HG03457 (cell line): ENCODE measurements around the gene VWA8.
A peak's percentile ranks its signal among the peaks of the same experiment; 100 is the strongest.
"Not testable (repeated sequence)": the region's sequence is repeated elsewhere in the genome, so short reads cannot be mapped to it uniquely, and the experiment has no call there.

Experiments
- ATAC-seq: cut with Tn5 transposase; IDR thresholded peaks from one replicate; pipeline ENCODE4 v1.9.1; 2021; ENCODE audit warnings: moderate number of reproducible peaks; ENCODE audit not compliant: unreplicated experiment

The VWA8 gene

DNA sequence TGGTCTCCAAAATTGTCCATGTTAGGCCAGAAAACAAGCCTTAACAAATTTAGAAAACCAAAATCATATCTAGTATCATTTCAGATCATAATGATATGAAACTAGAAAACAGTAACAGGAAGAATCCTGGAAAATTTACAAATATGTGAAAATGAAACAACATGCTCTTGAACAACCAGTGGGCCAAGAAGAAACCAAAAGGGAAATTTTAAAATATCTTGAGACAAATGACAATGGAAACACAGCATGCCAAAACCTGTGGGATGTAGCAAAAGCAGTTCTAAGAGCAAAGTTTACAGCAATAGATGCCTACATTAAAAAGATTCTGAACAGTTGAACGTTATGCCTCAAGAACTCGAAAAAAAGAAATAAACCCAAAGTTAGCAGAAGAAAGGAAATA lies 32.6 kb downstream of the VWA8 start:
- no peak for ATAC-seq

DNA sequence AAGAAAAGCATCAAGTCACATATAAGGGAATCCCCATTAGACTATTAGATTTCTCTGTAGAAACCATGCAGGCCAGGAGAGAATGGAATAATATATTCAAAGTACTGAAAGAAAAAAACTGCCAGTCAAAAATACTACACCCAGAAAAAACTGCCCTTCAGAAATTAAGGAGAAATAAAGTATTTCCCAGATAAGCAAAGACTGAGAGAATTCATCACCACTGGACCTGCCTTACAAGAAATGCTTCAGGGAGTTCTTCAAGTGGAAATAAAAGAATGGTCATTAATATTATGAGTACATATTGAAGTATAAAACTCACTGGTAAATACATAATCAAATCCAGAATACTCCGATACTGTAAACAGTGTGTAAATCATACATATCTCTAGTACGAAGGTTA lies 35.9 kb downstream of the VWA8 start:
- no peak for ATAC-seq

DNA sequence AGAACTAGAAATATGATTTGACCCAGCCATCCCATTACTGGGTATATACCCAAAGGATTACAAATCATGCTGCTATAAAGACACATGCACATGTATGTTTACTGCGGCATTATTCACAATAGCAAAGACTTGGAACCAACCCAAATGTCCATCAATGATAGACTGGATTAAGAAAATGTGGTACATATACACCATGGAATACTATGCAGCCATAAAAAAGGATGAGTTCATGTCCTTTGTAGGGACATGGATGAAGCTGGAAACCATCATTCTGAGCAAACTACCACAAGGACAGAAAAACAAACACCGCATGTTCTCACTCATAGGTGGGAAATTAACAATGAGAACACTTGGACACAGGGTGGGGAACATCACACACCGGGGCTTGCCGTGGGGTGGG lies 38.0 kb downstream of the VWA8 start:
- ATAC-seq, result not testable (repeated sequence)

DNA sequence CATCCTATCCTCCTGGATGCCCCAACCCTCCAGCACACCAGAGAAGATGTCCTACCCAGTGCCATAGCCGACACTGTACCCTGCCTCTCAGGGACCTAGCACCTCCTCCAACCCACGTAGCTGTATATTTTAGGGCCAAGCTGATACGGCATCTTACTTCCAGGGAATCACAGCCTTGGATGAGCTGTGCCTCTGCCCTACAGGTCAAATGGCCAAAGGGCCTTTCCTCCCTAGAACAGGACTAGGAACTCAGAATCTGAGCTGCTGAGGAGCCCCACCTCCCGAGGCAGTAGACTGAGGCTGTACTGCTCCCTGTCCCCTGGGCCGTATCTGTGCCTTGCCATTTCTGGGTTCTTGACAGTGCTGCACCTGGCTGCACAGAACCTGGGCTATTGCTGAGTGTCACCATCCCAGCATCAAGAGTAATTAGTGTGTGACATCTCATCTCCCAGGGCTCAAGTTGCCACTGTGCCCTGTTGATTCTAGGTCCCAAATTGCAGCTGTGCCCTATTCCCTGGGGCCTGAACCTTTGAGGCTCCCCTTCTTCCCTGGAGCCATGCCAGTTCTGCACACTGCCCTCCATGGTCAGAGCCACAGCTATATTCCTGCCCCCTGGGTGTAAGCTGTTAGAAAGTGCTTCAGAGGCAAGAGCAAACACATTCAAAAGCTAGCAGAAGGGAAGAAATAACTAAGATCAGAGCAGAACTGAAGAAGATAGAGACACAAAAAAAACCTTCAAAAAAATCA lies 41.0 kb downstream of the VWA8 start:
- ATAC-seq, result no peak

DNA sequence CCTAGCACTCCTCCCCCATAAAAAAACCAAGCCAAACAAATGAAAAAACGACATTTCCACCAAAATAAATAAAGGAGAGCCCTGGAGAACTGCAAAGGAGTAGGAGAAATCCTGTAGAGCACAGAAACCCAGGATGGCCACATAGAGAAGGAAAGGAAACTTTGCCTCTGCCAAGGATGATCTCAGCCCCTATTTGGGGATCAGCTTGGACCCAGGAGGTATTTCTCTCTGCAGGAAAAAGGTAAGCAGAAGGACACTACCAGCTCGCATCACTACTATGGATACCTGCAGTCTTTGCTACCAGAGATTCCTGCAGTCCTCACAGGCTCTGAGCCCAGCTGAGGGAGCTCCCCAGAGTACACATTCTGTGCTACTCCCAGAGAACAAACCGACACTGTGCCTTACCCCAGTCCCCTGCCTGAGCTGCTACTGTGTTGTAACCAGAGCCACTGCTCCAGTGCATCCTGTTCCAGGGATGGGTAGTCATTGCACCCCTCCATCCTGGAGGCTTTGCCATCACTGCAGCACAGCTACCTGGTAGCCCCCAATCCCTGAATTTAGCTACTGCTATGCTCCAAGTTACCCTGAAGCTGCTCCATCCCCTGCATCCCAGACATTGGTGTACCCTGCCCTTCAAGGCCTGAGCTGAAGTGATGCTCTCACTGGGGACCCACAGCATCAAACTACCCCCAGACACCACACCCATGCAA lies 41.7 kb downstream of the VWA8 start:
- ATAC-seq, result no peak

DNA sequence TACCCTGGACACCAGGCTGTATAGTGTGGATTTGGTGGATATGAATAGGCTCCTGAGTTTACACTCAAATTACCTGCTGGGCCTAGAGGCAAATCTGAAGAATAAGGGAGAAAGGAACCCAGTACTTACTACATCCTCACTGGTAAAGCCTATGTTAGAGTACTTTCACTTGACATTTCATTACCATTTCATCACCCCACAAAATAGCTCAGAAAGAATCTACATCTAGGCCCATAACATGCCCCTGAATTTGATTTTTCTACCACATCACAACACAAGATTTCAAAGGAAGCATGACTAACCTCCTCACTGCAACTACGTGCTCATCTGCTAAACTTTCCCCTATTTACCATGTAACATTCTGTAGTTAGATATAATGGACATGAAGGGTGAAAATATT lies 43.3 kb downstream of the VWA8 start:
- no peak for ATAC-seq

DNA sequence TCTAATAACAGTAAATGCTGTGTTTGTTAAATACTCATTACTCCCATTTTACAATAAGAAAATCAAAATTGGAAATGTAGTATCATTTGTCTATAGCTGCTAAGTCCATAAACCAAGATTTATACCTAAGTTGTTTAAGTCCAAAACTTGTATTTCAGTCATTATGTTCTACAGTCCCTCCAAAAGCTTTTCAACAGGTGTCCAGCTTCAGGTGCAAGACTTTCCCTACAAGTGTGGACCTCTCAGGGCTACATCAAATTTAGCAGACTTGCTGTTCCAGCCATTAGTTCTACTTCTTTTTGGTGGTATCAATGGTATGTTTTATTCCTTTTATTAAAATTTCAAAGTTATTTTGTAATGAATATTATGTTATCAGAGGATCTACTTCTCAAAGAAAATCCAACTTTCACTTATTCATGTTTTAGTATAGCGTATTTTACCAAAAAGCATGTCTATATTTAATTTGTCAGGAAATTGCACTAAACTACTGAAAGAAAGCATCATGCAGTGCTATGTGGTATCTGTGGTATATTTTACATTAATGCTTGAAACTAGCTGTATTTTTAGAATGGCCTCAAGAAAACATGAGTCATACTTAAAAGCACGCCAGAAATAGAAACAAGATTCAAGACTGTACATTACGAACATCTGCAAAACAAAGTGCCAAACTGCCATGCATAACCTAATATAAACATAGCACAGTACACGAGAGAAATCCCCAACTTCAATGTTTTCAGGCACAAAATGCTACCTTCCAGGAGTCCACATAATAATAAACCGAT lies 44.5 kb downstream of the VWA8 start:
- peak; percentile 88 for ATAC-seq

DNA sequence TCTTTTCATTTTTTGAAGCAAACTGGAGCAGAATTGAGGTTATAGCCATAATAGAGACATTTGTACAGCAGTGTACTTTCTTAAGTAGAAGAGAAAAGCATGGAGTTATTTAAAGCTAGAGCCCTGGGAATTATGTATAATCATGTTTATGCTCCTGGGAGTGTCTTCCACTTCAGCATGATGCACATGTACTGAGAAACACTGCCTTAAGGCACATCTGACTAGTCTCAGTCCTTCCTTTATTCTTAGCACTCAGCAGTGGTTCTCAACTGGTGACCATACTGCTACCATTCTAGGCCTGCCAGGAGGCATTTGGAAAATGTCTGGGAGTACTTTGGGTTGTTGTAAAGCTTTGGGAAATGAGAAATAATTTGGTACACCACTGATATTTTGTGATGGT lies 45.8 kb downstream of the VWA8 start:
- no peak for ATAC-seq

DNA sequence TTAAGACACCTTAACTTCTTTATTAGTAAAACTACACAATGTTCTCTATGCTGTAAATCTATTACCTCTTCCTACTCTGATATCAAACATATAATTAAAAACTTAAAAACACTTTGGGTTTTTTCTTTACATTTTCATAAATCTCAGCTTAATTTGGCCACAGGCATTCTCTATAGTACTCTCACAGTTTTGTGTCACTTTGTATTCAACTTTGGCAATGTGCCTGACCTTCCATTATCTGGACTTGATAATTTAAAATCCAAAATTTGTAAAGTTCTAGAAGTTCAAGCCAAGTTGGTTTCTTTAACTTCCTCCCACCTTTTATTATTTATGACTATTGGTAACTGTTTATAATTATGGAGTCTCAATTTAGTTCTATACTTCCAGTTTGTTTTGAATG lies 46.4 kb downstream of the VWA8 start:
- ATAC-seq, result no peak

DNA sequence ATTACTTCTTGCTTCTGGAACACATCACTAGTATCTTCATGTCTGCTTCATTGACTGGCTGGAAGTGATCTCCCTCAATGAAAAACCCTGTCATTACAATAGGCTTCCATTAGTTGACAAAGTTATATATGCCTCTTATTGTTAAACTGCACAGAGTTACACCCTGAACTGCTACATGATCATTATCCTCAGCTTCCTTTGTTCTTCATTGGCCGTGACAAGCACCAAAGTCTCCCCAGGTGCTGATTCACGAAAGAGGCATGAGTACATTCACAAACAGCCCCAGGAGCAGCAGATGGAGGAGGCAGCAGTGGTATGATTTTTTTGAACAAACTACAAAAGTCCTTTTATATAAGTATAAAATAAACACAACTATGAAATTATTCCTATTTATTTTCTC lies 51.4 kb downstream of the VWA8 start:
- no peak for ATAC-seq

DNA sequence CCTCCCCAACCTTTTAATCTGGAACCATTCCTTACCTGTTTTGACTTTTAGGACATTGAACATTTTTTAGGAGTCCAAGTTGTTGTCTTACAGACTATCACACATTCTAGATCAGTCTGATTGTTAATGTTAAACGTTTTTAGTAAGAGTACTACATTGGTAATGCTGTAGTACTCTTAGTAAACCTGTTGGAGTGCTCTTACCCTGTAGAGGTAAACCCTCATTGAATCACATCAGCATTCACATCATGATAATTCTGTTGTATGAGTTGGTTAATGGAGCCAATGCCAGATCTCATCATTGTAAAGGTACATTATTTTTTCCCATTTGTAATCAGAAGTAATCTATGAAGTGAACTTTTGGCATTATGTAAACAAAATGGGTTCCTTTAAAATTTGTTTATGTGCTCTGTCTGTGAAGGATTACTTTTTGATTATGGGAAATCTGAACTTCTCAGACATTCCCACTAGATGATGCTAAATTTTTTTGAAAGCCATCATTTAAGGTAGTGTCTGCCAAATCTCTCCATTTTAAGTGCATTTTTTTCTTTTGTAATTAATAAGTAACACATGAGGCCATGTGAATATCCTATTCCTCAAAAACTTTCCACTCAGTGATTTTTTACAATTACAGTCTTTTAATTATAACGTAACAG lies 55.2 kb downstream of the VWA8 start:
- peak; percentile 83 for ATAC-seq

DNA sequence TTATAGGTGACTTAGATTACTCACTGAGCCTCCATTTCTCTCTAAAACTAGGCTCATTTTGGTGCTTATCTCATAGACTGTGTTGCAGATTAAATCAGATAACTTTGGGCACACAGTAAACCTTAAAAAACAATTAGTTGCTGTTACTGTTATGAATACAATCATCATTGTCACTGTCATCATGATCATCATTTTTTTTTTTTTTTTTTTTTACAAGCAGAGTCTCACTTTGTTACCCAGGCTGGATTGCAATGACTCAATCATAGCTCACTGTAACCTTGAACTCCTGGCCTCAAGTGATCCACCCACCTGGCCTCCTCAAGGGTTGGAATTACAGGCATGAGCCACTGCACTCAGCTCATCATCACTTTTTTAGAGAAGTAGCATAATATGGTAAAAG lies 60.0 kb downstream of the VWA8 start:
- ATAC-seq, result no peak

DNA sequence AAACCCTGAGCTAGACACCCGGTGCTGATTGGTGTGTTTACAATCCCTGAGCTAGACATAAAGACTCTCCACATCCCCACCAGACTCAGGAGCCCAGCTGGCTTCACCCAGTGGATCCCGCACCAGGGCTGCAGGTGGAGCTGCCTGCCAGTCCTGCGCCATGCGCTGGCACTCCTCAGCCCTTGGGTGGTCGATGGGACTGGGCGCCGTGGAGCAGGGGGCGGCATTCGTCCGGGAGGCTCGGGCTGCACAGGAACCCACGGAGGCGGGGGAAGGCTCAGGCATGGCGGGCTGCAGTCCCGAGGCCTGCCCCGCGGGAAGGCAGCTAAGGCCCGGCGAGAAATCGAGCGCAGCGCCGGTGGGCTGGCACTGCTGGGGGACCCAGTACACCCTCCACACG lies 62.5 kb downstream of the VWA8 start:
- not testable (repeated sequence) for ATAC-seq

DNA sequence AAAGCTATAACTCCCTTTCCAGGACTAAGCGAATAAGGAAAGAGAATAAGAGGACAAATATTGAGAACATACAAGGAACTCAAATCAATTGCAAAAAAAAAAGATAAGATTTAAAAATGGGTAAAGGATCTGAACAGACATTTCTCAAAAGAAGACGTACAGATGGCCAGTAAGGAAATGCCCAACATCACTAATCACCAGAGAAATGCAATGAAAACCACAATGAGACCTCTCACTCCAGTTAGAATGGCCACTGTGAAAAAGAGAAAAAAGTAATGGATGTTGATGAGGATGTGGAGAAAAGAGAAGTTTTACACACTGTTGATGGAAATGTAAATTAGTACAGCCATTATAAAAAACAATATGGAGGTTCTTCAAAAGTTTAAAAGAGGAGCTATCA lies 63.8 kb downstream of the VWA8 start:
- ATAC-seq, result no peak

DNA sequence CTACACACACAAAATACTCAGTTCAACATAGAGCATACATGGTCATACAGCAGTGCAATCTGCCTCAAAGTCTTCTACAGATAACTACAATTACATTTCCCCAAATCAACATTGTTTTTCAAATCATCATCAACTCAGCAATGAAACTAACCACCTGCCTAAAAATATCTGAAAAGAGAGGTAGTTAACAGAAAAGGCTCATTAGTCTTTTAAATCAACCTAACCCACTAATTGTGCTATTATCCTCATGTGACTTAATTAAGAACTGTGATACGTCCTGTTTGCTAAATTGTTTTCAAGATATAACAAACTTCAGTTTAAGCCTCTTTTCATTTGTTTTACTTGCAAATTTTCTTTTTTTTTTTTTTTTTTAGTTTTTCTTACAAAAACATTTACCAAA lies 65.4 kb downstream of the VWA8 start:
- no peak for ATAC-seq

DNA sequence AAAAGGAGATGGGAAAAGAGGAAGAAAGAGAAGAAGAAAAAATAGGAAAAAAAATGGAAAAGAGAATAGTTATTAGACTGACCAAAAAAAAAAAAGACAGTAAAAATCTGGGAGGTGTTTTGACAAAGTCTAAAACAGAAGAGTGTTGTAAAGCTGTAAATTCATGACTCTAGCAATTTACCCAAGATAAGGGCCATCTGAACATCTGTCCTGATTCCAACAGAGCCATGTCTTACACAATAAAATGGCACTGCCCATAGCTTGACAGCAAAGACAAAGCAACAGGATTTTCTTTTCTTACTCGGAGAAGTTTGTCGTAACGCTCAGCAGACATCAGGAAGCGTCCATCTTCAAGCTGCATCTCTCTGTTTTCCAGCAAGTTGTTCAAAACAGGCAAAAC lies 69.8 kb downstream of the VWA8 start:
- ATAC-seq, result no peak

DNA sequence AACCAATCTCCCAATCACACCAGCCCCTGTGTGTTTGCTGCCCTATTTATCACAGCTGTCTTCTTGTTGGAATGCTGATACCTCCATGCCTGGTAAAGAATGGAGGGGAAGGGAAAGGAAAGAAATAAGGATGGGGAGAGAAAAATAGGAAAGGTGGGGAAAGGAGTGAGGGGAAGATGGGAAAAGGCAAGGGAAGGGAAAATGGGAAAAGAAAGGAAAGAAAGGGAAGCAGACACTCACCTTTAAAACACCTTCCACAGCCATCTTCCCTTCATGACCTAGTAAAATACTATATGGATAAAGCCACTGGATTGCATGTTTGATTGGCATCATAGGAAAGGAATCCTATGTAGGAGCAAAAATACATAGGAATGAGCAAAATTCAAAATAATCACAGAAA lies 77.8 kb downstream of the VWA8 start:
- ATAC-seq, result no peak

DNA sequence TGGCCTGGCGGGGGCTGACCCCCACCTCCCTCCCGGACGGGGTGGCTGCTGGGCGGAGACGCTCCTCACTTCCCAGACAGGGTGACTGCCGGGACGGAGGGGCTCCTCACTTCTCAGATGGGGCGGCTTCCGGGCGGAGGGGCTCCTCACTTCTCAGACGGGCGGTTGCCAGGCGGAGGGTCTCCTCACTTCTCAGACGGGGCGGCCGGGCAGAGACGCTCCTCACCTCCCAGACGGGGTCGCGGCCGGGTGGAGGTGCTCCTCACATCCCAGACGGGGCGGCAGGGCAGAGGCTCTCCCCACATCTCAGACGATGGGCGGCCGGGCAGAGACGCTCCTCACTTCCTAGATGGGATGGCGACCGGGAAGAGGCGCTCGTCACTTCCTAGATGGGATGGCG lies 79.0 kb downstream of the VWA8 start:
- not testable (repeated sequence) for ATAC-seq

DNA sequence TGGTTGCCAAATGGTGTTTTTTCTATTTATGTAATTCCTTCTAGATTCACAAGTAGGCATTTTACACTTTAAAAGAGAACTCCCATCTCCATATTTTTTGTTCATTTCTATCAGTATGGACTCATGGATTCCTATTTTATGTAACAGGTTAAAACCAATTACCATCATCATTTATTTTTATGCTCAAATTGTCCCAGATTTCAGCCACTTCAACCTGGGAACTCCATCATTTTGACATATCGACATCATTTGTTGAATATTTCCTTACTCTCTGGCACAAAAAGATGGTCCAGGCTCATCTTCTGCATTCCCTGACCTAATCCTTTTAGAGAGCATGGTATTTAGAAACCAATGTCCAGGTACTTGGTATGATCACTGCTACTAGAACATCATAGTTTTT lies 79.9 kb downstream of the VWA8 start:
- ATAC-seq, result no peak

DNA sequence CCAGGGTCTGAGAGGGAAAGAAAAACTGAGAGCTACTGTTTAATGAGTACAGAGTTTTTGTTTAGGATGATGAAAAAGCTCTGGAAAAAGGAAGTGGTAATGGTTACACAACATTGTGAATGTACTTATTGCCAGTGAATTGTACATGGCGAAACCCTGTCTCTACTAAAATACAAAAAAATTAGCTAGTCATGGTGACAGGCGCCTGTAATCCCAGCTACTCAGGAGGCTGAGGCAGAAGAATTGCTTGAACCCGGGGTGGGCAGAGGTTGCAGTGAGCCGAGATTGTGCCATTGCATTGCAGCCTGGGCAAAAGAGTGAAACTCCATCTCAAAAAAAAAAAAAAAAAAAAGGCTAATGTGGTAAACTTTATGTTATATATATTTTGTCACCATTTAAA lies 96.3 kb downstream of the VWA8 start:
- ATAC-seq, result no peak

DNA sequence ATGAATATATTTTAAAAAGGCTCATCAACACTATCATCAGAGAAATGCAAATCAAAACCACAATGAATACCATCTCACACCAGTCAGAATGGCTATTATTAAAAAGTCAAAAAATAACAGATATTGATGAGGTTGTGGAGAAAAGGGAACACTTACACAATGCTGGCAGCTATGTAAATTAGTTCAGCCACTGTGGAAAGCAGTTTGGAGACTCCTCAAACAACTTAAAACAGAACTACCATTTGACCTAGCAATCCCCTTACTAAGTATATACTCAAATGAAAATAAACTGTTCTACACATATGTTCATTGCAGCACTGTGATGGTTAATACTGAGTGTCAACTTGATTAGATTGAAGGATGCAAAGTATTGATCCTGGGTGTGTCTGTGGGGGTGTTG lies 98.2 kb downstream of the VWA8 start:
- ATAC-seq, result not testable (repeated sequence)
